Lung (tissue), 12 donors: Measurements from ENCODE around the gene GPR141. TPM values are rescaled to one million over a fixed set of nuclear protein-coding genes. Genes with fewer than 3 reads are reported as not detected.

Experiments used
- ATAC-seq: fragments of 200-7000 bp; cut with Tn5 transposase; one replicate; pipeline ENCODE4 v1.9.1; 2020; ENCODE audit warnings: moderate number of reproducible peaks; ENCODE audit not compliant: insufficient read depth, low FRiP score
- DNase-seq, 3 donors: peaks; one replicate each; pipeline ENCODE4 v3.0.0-alpha.2; 2013 to 2017
- H3K27ac ChIP-seq, 2 donors: one replicate each; pipeline ENCODE4 v1.5.1; 2013; ENCODE audit warnings: mild to moderate bottlenecking in 2 of 2, moderate library complexity in 2 of 2, control low read depth in 1 of 2, inconsistent platforms in 1 of 2, low read depth in 1 of 2, low read length in 1 of 2
- H3K27me3 ChIP-seq, 3 donors: one replicate each; pipeline ENCODE4 v1.5.1; 2013; ENCODE audit warnings: low read length in 2 of 3; ENCODE audit not compliant: control insufficient read depth in 3 of 3, insufficient read depth in 3 of 3
- H3K36me3 ChIP-seq, 4 donors: one replicate each; pipeline ENCODE4 v1.5.1; 2013; ENCODE audit warnings: low read length in 4 of 4, mild to moderate bottlenecking in 1 of 4, moderate library complexity in 1 of 4; ENCODE audit not compliant: control insufficient read depth in 4 of 4, insufficient read depth in 4 of 4
- H3K4me1 ChIP-seq, 5 donors: one replicate each; pipeline ENCODE4 v1.5.1; 2013; ENCODE audit warnings: low read length in 5 of 5, mild to moderate bottlenecking in 2 of 5, moderate library complexity in 1 of 5; ENCODE audit not compliant: control insufficient read depth in 5 of 5, insufficient read depth in 5 of 5
- H3K4me3 ChIP-seq: one replicate; pipeline ENCODE4 v1.5.1; 2013; ENCODE audit warnings: mild to moderate bottlenecking, control low read depth, moderate library complexity
- H3K9ac ChIP-seq, 2 donors: one replicate each; pipeline ENCODE4 v1.5.1; 2013; ENCODE audit warnings: low read length in 2 of 2, control low read depth in 1 of 2; ENCODE audit not compliant: insufficient read depth in 1 of 2
- H3K9me3 ChIP-seq, 4 donors: one replicate each; pipeline ENCODE4 v1.5.1; 2013; ENCODE audit warnings: low read length in 3 of 4, mild to moderate bottlenecking in 1 of 4, moderate library complexity in 1 of 4; ENCODE audit not compliant: control insufficient read depth in 4 of 4, insufficient read depth in 3 of 4
- CTCF ChIP-seq: IDR thresholded peaks from 2 replicates; pipeline ENCODE4 v1.5.1; 2012; ENCODE audit warnings: mild to moderate bottlenecking; ENCODE audit errors: control extremely low read depth, extremely low read depth
- WGBS, 2 donors: extraction: QIAGEN DNeasy Blood & Tissue Kit; methylation state at CpG; one replicate each; pipeline ENCODE4 v1.1.7; 2013; 5-methylcytosine and 5-hydroxymethylcytosine counted together
- polyA plus RNA-seq, 2 donors: library from polyadenylated mRNA; stranded (reverse); fragments of 200-250 nt; gene quantifications; one replicate each; pipeline ENCODE4 v1.2.1, GENCODE V29; 2013
- total RNA-seq, 2 donors: library from RNA; depleted of rRNA in 1 of 2; stranded (reverse); fragments of >200 nt in 1 of 2; gene quantifications; one replicate each; pipeline ENCODE4 v1.2.1, GENCODE V29; 2014 to 2021
- donor health status: control.
- donor health status: control.
- donor health status: Bipolar disorder and iron deficiency.
- donor health status: healthy.
- donor health status: DM: yes; HTN: yes; CAD: no.

Gene GPR141
- total and polyA plus RNA-seq, 4 donors, result 0.39 to 8.7 (median 4.7) TPM

GRCh38 chr7:37665352-37666022 is 18.1 kb upstream of the GPR141 start:
- H3K9me3 ChIP-seq, result no peaks in the 10 kb centered on the region
- DNase-seq, result no peak
- 77 to 86% methylated on average over 6 of the region's 6 CpGs for WGBS, 2 donors
- H3K9ac ChIP-seq, result no peak overlapping the region
- H3K36me3 ChIP-seq, result no peaks in the 10 kb centered on the region
- H3K4me1 ChIP-seq, result no peaks in the 10 kb centered on the region
- H3K27me3 ChIP-seq, result no peaks in the 10 kb centered on the region
- no peak overlapping the region for H3K4me3 ChIP-seq
- TF ChIP-seq CTCF, result no peak
- no peak for ATAC-seq
- no peak overlapping the region for H3K27ac ChIP-seq

DNA sequence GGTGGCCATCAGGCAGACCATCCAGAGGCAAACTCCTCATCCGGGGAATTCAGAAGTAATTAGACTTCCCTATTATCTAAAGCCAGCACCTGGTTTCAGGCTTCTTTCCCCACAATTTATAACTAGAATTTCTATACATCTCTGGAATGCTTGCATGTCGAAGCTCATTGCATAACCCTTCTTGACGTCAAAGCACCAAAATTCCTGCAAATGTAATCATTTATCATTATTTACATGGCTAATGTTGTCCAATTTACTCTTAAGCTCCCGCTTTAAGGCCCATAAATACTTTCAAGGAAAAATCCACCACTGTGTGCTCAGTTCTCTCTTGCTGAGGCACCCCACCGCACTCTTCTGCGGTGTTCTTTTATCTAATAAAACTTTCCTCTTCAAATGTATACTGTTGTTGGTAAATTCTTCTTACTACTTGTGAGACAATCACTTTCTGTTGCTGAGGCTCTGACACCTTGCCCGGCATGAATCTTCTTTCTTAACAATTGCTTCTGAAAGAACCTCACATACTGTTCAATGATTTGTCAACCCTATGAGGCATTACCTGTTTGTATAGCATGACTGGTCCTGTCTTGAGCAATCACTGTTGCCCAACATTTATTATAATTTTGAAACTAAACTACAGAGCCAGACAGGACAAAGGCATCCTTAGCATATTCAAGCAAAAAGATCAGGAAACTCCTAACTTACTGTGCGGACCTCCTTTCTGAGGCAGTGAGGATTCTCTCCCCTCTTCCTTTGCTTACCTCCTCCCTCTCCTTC is 17.4 kb upstream of the GPR141 start:
- WGBS, 2 donors, result 49 to 67% methylated on average over 8 of the region's 8 CpGs
- no peak overlapping the region for H3K27ac ChIP-seq
- no peak for ATAC-seq

DNA sequence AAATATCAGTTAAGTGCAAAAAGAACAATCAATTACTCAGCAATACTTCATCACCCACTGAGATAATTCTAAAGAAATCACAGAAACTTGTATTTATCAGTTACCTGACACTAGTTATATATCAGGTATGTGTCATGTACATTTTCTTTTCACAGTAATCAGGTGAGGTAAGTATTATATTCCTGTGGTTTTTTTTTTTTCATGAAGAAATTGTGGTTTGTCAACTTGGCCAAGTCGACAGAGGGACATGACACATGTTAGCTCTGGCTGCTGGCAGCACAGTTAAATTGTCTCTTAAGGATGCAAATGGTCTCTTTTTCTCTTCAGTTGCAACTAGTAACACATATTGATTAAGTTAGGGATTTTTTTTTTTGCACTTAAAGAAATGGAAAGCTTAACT is 13.7 kb upstream of the GPR141 start:
- Histone ChIP-seq H3K4me1 (no peaks in the 10 kb centered on the region), H3K9me3 (no peaks in the 10 kb centered on the region), H3K36me3 (no peaks in the 10 kb centered on the region), H3K4me3 (no peak overlapping the region), H3K27ac (no peak overlapping the region), H3K9ac (no peak overlapping the region), H3K27me3 (no peaks in the 10 kb centered on the region)
- DNase-seq (no peak), ATAC-seq (no peak)
- WGBS, 2 donors, result 16 to 39% methylated on average over 1 of the region's 1 CpG
- TF ChIP-seq CTCF, result no peak

More for the DNA sequence above, 17.4 kb upstream of the GPR141 start:
- TF ChIP-seq CTCF, result no peak
- no peaks in the 10 kb centered on the region for H3K9me3 ChIP-seq
- H3K36me3 ChIP-seq, result no peaks in the 10 kb centered on the region
- H3K9ac ChIP-seq, result no peak overlapping the region
- no peaks in the 10 kb centered on the region for H3K4me1 ChIP-seq
- no peak overlapping the region for H3K4me3 ChIP-seq
- no peaks in the 10 kb centered on the region for H3K27me3 ChIP-seq
- no peak for DNase-seq
